CD4-positive, alpha-beta T cell (primary cell): ENCODE data around the gene PI4K2B. TPM values are rescaled to one million over a fixed set of nuclear protein-coding genes. Genes with fewer than 3 reads are reported as not detected.

Source experiments
- ATAC-seq: fragments of 200-7000 bp; cut with Tn5 transposase; one replicate; pipeline ENCODE4 v1.10.0; 2022; ENCODE audit warnings: mild to moderate bottlenecking; ENCODE audit not compliant: poor library complexity
- CTCF ChIA-PET: fragments of 350-600 bp; sonication (Branson Sonifier 250); formaldehyde crosslinking; loops from one replicate; lab custom pipeline; 2021; ENCODE audit warnings: antibody characterized with exemption, inconsistent platforms; lab: Charles Lee
- POLR2A ChIA-PET: fragments of 350-600 bp; sonication (Branson Sonifier 250); formaldehyde crosslinking; loops from one replicate; lab custom pipeline; 2021; ENCODE audit warnings: antibody characterized with exemption, inconsistent platforms; lab: Charles Lee
- DNase-seq, 14 experiments: peaks; one replicate each; pipeline ENCODE4 v3.0.0-alpha.2; 2013 to 2020; ENCODE audit warnings: mixed read lengths in 2 of 14
- H3K27ac ChIP-seq, 2 donors: one replicate each; pipeline versions ENCODE4 v1.5.1 to v1.7.0; 2013; ENCODE audit warnings: low read length in 2 of 2, low read depth in 1 of 2, mild to moderate bottlenecking in 1 of 2
- H3K27me3 ChIP-seq, 2 experiments: 1 replicate in 1 of 2; 2 replicates in 1 of 2; pipeline versions ENCODE4 v1.6.1 to v1.7.0; 2013; ENCODE audit warnings: low read length in 2 of 2, control low read depth in 1 of 2, mild to moderate bottlenecking in 1 of 2, moderate library complexity in 1 of 2; ENCODE audit not compliant: insufficient read depth in 2 of 2, control insufficient read depth in 1 of 2
- H3K36me3 ChIP-seq: one replicate; pipeline ENCODE4 v1.6.1; 2013; ENCODE audit warnings: low read length, control low read depth; ENCODE audit not compliant: insufficient read depth
- H3K4me1 ChIP-seq: one replicate; pipeline ENCODE4 v1.6.1; 2013; ENCODE audit warnings: low read length, control low read depth; ENCODE audit not compliant: insufficient read depth
- H3K4me3 ChIP-seq: one replicate; pipeline ENCODE4 v1.5.1; 2013; ENCODE audit warnings: mild to moderate bottlenecking, low read length, moderate library complexity
- H3K9me3 ChIP-seq, 2 experiments: 1 replicate in 1 of 2; 2 replicates in 1 of 2; pipeline versions ENCODE4 v1.6.1 to v1.7.0; 2013; ENCODE audit warnings: low read length in 2 of 2, mild to moderate bottlenecking in 2 of 2, control low read depth in 1 of 2, moderate library complexity in 1 of 2; ENCODE audit not compliant: control insufficient read depth in 1 of 2, insufficient read depth in 1 of 2
- H3K27ac Mint-ChIP-seq: one replicate; pipeline ENCODE4 v1.8.0; 2020; ENCODE audit warnings: mixed read lengths
- H3K27me3 Mint-ChIP-seq: one replicate; pipeline ENCODE4 v1.8.0; 2021; ENCODE audit warnings: mixed read lengths
- H3K36me3 Mint-ChIP-seq: one replicate; pipeline ENCODE4 v1.8.0; 2021; ENCODE audit warnings: low read depth, mixed read lengths
- H3K4me1 Mint-ChIP-seq: one replicate; pipeline ENCODE4 v1.8.0; 2021; ENCODE audit warnings: low read depth, mixed read lengths
- H3K4me3 Mint-ChIP-seq: one replicate; pipeline ENCODE4 v1.8.0; 2020; ENCODE audit warnings: mild to moderate bottlenecking, mixed read lengths
- H3K9me3 Mint-ChIP-seq: one replicate; pipeline ENCODE4 v1.8.0; 2020; ENCODE audit warnings: mixed read lengths
- intact Hi-C, 2 experiments: fragments of 100-400 bp; cut with DNase I in 1 of 2; cut with micrococcal nuclease in 1 of 2; formaldehyde crosslinking; loops; one replicate each; pipeline versions ENCODE4 v1.15.1 to v1.9.0; 2023 to 2025; cut with DNase I, micrococcal nuclease
- polyA plus RNA-seq, 2 donors: library from polyadenylated mRNA; unstranded; fragments of 120-200 nt; gene quantifications; one replicate each; pipeline ENCODE4 v1.2.1, GENCODE V29; 2013
- total RNA-seq, 174 experiments: library from RNA in 2 of 174; stranded (reverse) in 2 of 174; gene quantifications; one replicate each; pipeline ENCODE4 v1.2.3 and lab custom pipeline; 2021 to 2026
- TF ChIP-seq, protein P1 (sequence below): fragments of 200-600 bp; IDR thresholded peaks from one replicate; pipeline ENCODE4 v1.8.0; 2022; ENCODE audit warnings: antibody characterized with exemption, mild to moderate bottlenecking

PI4K2B gene
- total RNA-seq (1 to 10 TPM; 7.0 to 7.2 TPM), total RNA-seq (lab: John Stamatoyannopoulos, UW) (21.7 to 183 (median 71.2) reads per million in 172 experiments)
- polyA plus RNA-seq (2013, experiment 1 of 2): 17.5 TPM
- 18.7 TPM for polyA plus RNA-seq (2013, experiment 2 of 2)

DNA sequence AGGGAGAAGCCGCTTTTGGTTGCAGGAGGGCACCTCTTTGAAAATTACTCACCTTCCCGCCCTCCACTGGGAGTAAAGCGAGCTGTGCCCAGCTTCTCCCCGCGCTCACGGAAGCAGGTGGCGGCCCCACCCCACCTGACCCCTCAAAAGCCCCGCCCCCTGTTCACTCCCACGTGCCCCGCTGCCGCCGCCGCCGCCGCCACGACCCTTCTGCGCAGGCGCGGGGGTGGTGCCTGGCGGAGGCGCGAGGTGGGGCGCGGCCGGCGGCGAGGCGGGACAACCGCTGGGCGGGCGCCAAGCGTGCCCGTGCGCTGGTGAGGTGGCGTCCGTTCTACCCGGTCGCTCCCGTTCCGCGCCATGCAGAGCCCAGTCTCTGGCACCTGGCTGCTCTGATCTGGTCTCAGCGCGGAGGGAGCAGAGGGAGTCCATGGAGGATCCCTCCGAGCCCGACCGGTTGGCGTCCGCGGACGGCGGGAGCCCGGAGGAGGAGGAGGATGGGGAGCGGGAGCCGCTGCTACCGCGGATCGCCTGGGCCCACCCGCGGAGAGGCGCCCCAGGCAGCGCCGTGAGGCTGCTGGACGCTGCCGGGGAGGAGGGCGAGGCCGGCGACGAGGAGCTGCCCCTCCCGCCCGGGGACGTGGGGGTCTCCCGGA, at the start of gene PI4K2B:
TSS of gene PI4K2B (plus strand) at position 297 of the 653 bp plus-strand sequence. CDS start at position 428, 131 bp downstream.
- ATAC-seq (peak; percentile 71), DNase-seq (peak; percentile 85 to 98 (median 94))
- Histone ChIP-seq H3K36me3 (no peaks in the 10 kb centered on the region), H3K9me3 (peaks cover 0 to 5% of the 10 kb centered on the region in 2 experiments), H3K4me1 (peaks cover 22% of the 10 kb centered on the region), H3K27me3 (no peaks in the 10 kb centered on the region), H3K27ac (peak within 1 kb of the TSS; percentile 71 to 88), H3K4me3 (peak within 1 kb of the TSS; percentile 86)
- Mint-ChIP-seq H3K36me3 (peaks cover 39% of the 10 kb centered on the region), H3K4me1 (peaks cover 40% of the 10 kb centered on the region), H3K9me3 (peaks cover 6% of the 10 kb centered on the region), H3K27ac (peak within 1 kb of the TSS; percentile 91), H3K4me3 (peak within 1 kb of the TSS; percentile 87), H3K27me3 (no peaks in the 10 kb centered on the region)
- TF ChIP-seq, protein P1, sequence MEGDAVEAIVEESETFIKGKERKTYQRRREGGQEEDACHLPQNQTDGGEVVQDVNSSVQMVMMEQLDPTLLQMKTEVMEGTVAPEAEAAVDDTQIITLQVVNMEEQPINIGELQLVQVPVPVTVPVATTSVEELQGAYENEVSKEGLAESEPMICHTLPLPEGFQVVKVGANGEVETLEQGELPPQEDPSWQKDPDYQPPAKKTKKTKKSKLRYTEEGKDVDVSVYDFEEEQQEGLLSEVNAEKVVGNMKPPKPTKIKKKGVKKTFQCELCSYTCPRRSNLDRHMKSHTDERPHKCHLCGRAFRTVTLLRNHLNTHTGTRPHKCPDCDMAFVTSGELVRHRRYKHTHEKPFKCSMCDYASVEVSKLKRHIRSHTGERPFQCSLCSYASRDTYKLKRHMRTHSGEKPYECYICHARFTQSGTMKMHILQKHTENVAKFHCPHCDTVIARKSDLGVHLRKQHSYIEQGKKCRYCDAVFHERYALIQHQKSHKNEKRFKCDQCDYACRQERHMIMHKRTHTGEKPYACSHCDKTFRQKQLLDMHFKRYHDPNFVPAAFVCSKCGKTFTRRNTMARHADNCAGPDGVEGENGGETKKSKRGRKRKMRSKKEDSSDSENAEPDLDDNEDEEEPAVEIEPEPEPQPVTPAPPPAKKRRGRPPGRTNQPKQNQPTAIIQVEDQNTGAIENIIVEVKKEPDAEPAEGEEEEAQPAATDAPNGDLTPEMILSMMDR: no peak
- CTCF ChIA-PET: interaction anchor here (0.7 to 5.5 kb wide), 2 partner anchors 78 to 86 kb away, joined by 3 to 71 read pairs; partner anchors contain the start of gene ZCCHC4
- intact Hi-C loops: loop anchor here (1.0 to 10.0 kb wide), 10 partner anchors 19 to 1641 kb away; partner anchors contain the start of genes SEPSECS (in 2 of the 2), ANAPC4 (in 1 of the 2), DHX15 (in 1 of the 2) and SMIM20 (in 1 of the 2)
- POLR2A ChIA-PET: interaction anchor here (0.7 to 5.9 kb wide), 6 partner anchors 20 to 133 kb away, joined by 3 to 80 read pairs (median 9); partner anchors contain the start of genes SEPSECS and ZCCHC4

DNA sequence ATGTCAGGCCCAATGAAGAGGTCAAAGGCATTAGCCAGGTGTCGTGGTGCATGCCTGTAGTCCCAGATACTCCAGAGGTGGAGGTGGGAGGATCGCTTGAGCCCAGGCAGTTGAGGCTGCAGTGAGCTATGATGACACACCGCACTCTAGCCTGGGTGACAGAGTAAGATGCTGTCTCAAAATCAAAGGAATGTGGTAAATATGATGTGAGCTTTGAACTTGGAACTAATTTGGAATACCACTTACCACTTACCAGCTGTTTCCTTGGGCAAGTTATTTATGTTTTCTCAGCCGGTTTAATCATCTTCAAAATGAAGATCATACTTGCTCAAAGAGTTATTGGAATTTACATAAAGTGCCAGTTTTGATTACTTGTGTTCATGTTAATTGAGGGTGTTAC, 49.8 kb upstream of the PI4K2B start:
- no peak overlapping the region for H3K27ac Mint-ChIP-seq
- peaks cover 26% of the 10 kb centered on the region for H3K4me1 Mint-ChIP-seq
- intact Hi-C loops: no loop called here
- H3K4me3 Mint-ChIP-seq: no peak overlapping the region
- no peaks in the 10 kb centered on the region for H3K36me3 Mint-ChIP-seq
- Histone ChIP-seq H3K4me1 (peaks cover under 1% of the 10 kb centered on the region), H3K4me3 (no peak overlapping the region), H3K9me3 (no peaks in the 10 kb centered on the region), H3K27me3 (no peaks in the 10 kb centered on the region), H3K27ac (no peak overlapping the region), H3K36me3 (no peaks in the 10 kb centered on the region)
- DNase-seq (no peak), ATAC-seq (no peak)
- H3K9me3 Mint-ChIP-seq: no peaks in the 10 kb centered on the region
- TF ChIP-seq, protein P1: no peak
- CTCF ChIA-PET: no interaction called here
- H3K27me3 Mint-ChIP-seq: no peaks in the 10 kb centered on the region
- POLR2A ChIA-PET: no interaction called here

DNA sequence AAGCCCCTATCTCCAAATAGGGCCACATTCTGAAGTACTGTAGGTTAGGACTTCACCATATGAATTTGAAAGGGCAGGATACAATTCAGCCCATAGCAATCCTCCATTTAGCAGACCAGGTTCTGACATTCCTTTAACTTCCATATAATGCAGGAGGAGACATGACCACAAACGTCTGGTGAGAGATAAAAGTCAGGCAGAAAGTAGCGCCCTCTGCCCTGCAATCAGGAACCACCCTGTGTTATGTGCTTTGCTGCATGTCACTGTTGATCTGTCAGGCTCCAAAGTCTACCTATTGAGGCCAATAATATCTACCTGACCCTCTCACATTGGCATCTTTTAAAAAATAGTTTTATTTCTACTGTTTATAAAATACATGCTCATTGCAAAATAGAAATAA, 43.4 kb upstream of the PI4K2B start:
- CTCF ChIA-PET: no interaction called here
- H3K9me3 ChIP-seq: no peaks in the 10 kb centered on the region
- Mint-ChIP-seq H3K27ac (no peak overlapping the region), H3K4me1 (peaks cover 6% of the 10 kb centered on the region), H3K4me3 (no peak overlapping the region), H3K9me3 (no peaks in the 10 kb centered on the region), H3K27me3 (no peaks in the 10 kb centered on the region), H3K36me3 (peaks cover 7% of the 10 kb centered on the region)
- ATAC-seq (no peak), DNase-seq (no peak)
- H3K27me3 ChIP-seq: no peaks in the 10 kb centered on the region
- H3K4me3 ChIP-seq: no peak overlapping the region
- intact Hi-C loops: no loop called here
- H3K36me3 ChIP-seq: no peaks in the 10 kb centered on the region
- H3K4me1 ChIP-seq: peaks cover 3% of the 10 kb centered on the region
- H3K27ac ChIP-seq: no peak overlapping the region
- POLR2A ChIA-PET: no interaction called here
- TF ChIP-seq, protein P1: no peak
